SU-DHL-6 (cell line): ENCODE results near the gene PTGDS.

Source experiments
- H2AFZ ChIP-seq: fragments of 200-600 bp; sonication (generic); 2 replicates; pipeline ENCODE4 v1.6.1; 2014; ENCODE audit warnings: low read depth, mild to moderate bottlenecking, moderate library complexity, mixed read lengths, antibody characterized with exemption, low read length; ENCODE audit not compliant: severe bottlenecking
- H3F3A ChIP-seq: fragments of 200-600 bp; shearing (Covaris generic); 2 replicates; pipeline ENCODE4 v1.6.0; 2016; ENCODE audit warnings: antibody characterized with exemption, mild to moderate bottlenecking; ENCODE audit not compliant: insufficient read depth
- H3K27ac ChIP-seq: fragments of 200-600 bp; sonication (generic); 2 replicates; pipeline ENCODE4 v1.5.1; 2016; ENCODE audit warnings: low read depth, mild to moderate bottlenecking, low read length, moderate library complexity, mixed read lengths
- H3K27me3 ChIP-seq: fragments of 200-600 bp; sonication (generic), shearing (Covaris generic); 2 replicates; pipeline ENCODE4 v1.6.0; 2014; ENCODE audit warnings: mild to moderate bottlenecking, low read length
- H3K36me3 ChIP-seq: fragments of 200-600 bp; sonication (generic); 2 replicates; pipeline ENCODE4 v1.6.1; 2014; ENCODE audit warnings: mild to moderate bottlenecking, low read length, mixed read lengths
- H3K4me2 ChIP-seq: fragments of 300-600, 200-600 bp; shearing (Covaris generic), sonication (generic); 2 replicates; pipeline ENCODE4 v1.6.0; 2014; ENCODE audit warnings: low read length, low read depth, mild to moderate bottlenecking; ENCODE audit not compliant: poor library complexity, severe bottlenecking
- H3K4me3 ChIP-seq: fragments of 200-600 bp; sonication (generic); 2 replicates; pipeline ENCODE4 v1.5.1; 2014; ENCODE audit warnings: antibody characterized with exemption, low read length, mild to moderate bottlenecking, mixed read lengths; ENCODE audit not compliant: insufficient read depth, poor library complexity, severe bottlenecking
- H3K79me2 ChIP-seq: fragments of 200-600 bp; sonication (generic); 2 replicates; pipeline ENCODE4 v1.6.1; 2014; ENCODE audit warnings: mild to moderate bottlenecking, low read length, moderate library complexity; ENCODE audit not compliant: insufficient read depth
- H3K9ac ChIP-seq: fragments of 200-600 bp; sonication (generic); 2 replicates; pipeline ENCODE4 v1.7.0; 2014; ENCODE audit warnings: mild to moderate bottlenecking, low read length
- H3K9me2 ChIP-seq: fragments of 200-600 bp; sonication (generic); replicated peaks from 2 replicates; pipeline ENCODE4 v1.6.1; 2014; ENCODE audit warnings: low read length; ENCODE audit not compliant: insufficient read depth
- H3K9me3 ChIP-seq: fragments of 200-600 bp; sonication (generic); 2 replicates; pipeline ENCODE4 v1.6.1; 2014; ENCODE audit warnings: low read length, mixed read lengths; ENCODE audit not compliant: insufficient read depth
- H4K20me1 ChIP-seq: fragments of 200-600 bp; sonication (generic); 2 replicates; pipeline ENCODE4 v1.6.1; 2014; ENCODE audit warnings: low read depth, mild to moderate bottlenecking, antibody characterized with exemption, low read length, moderate library complexity, mixed read lengths
- EZH2phosphoT487 ChIP-seq: fragments of 200-600 bp; sonication (generic), shearing (Covaris generic); conservative IDR thresholded peaks from 2 replicates; pipeline ENCODE4 v1.6.1; 2018; ENCODE audit warnings: mild to moderate bottlenecking, antibody characterized with exemption, low read length, moderate library complexity, mixed read lengths
- TF ChIP-seq, protein P1 (sequence below): fragments of 200-600 bp; sonication (generic); IDR thresholded peaks from one replicate; pipeline ENCODE4 v1.5.1; 2017; ENCODE audit warnings: antibody characterized with exemption, mild to moderate bottlenecking, low read length, moderate library complexity; ENCODE audit not compliant: insufficient read depth, poor library complexity, severe bottlenecking

Gene PTGDS

DNA sequence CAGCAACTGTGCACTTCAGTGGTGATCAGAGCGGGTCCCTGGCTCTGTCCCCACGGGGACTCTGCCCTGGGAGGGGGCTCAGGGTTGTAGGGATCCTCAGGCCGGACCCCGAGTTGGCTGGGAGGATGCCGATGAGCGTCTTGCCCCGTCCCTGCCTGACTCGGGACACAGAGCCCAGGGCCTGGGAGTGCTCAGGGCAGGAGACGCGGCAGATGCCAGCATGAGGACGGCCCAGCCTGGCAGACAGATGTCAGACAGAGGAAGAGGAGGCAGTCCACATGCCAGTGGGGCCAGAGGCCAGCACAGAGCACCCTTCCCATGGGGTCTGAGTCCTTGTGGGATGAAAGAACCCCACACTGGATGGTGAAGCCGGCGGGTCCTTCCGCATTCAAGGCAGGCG lies 14.0 kb upstream of the PTGDS start:
- Histone ChIP-seq H3K4me2 (no peak overlapping the region), H3F3A (no peaks in the 10 kb centered on the region), H3K36me3 (no peaks in the 10 kb centered on the region), H3K9me2 (no peaks in the 10 kb centered on the region), H4K20me1 (no peaks in the 10 kb centered on the region), H3K9ac (no peak overlapping the region), H3K79me2 (no peaks in the 10 kb centered on the region), H3K27ac (no peak overlapping the region), H2AFZ (no peak overlapping the region), H3K9me3 (no peaks in the 10 kb centered on the region), H3K4me3 (no peak overlapping the region), H3K27me3 (no peaks in the 10 kb centered on the region)
- TF ChIP-seq, protein P1, sequence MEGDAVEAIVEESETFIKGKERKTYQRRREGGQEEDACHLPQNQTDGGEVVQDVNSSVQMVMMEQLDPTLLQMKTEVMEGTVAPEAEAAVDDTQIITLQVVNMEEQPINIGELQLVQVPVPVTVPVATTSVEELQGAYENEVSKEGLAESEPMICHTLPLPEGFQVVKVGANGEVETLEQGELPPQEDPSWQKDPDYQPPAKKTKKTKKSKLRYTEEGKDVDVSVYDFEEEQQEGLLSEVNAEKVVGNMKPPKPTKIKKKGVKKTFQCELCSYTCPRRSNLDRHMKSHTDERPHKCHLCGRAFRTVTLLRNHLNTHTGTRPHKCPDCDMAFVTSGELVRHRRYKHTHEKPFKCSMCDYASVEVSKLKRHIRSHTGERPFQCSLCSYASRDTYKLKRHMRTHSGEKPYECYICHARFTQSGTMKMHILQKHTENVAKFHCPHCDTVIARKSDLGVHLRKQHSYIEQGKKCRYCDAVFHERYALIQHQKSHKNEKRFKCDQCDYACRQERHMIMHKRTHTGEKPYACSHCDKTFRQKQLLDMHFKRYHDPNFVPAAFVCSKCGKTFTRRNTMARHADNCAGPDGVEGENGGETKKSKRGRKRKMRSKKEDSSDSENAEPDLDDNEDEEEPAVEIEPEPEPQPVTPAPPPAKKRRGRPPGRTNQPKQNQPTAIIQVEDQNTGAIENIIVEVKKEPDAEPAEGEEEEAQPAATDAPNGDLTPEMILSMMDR = no peak
- TF ChIP-seq EZH2phosphoT487 = no peak

DNA sequence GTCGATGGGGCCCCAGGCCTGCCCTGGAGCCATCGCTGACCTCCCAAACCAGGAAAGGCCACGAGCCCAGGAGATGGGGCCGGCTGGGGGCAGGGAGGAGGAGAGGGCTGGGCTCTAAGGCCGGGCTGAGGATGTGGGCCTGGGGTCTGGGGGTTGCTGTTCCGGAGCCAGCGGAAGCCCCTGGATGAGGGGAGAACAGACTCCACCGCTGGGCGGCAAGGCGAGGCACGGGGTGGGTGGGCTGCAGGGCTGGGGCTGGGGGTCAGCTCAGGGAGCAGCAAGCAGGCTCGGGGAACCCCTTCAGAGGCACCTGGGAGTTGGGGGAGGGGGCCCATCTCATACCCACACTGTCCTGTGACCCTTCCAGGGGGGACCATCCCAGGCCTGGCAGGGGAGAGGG lies 13.6 kb upstream of the PTGDS start:
- Histone ChIP-seq H3K9me3 (no peaks in the 10 kb centered on the region), H4K20me1 (no peaks in the 10 kb centered on the region), H3K79me2 (no peaks in the 10 kb centered on the region), H2AFZ (no peak overlapping the region), H3F3A (no peaks in the 10 kb centered on the region), H3K36me3 (no peaks in the 10 kb centered on the region), H3K9ac (no peak overlapping the region), H3K4me2 (no peak overlapping the region), H3K27ac (no peak overlapping the region), H3K9me2 (no peaks in the 10 kb centered on the region), H3K27me3 (no peaks in the 10 kb centered on the region), H3K4me3 (no peak overlapping the region)
- TF ChIP-seq EZH2phosphoT487 = no peak
- TF ChIP-seq, protein P1 = no peak

DNA sequence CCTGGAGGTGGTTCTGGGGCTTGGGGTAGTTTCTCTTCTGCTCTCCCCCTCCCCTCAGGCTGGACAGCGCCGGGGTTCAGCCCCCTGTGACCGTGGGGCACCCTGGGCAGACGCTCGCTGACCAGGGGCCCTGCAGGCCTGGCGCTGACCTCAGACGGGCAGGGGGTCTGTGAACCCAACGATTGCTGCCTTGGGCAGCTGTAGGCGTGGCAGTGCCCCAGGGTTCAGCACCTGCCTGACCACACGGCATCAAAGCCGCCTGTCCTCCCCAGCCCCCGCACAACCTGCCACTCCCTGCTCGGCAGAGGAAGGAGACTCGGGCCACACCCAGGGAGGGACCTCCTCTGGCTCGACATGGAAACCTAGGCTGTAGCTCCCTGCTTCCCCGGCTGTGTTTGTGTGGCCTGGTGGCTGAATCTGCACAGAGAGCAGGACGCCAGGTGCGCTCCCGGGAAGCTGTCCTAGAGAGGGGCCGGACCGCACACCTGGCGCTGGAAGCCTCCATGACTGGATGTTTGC lies 13.1 kb upstream of the PTGDS start:
- H3K4me2 ChIP-seq = no peak overlapping the region

More for the DNA sequence above, 13.1 kb upstream of the PTGDS start:
- H3F3A ChIP-seq = no peaks in the 10 kb centered on the region
- no peaks in the 10 kb centered on the region for H3K36me3 ChIP-seq
- no peaks in the 10 kb centered on the region for H3K9me3 ChIP-seq
- H3K9me2 ChIP-seq = no peaks in the 10 kb centered on the region
- no peaks in the 10 kb centered on the region for H3K27me3 ChIP-seq
- no peak overlapping the region for H3K9ac ChIP-seq
- no peak overlapping the region for H2AFZ ChIP-seq
- no peaks in the 10 kb centered on the region for H3K79me2 ChIP-seq
- TF ChIP-seq EZH2phosphoT487 = no peak
- TF ChIP-seq, protein P1 = no peak
- no peaks in the 10 kb centered on the region for H4K20me1 ChIP-seq
- no peak overlapping the region for H3K4me3 ChIP-seq
- H3K27ac ChIP-seq = no peak overlapping the region
